Peyer's patch (tissue), 4 donors: ENCODE results near the gene PPP6R3.

Source experiments
- POLR2A ChIP-seq, 2 donors: fragments of 450-650 bp; IDR thresholded peaks; one replicate each; pipeline ENCODE4 v1.5.1; 2017; ENCODE audit warnings: antibody characterized with exemption in 2 of 2, mild to moderate bottlenecking in 2 of 2, moderate library complexity in 2 of 2
- TF ChIP-seq, protein P1 (sequence below), 6 experiments: fragments of 450-650 bp in 4 of 6; fragments of 200-600 bp in 2 of 6; sonication (generic) in 1 of 6; IDR thresholded peaks; one replicate each; pipeline ENCODE4 v1.5.1; 2017 to 2019; ENCODE audit warnings: antibody characterized with exemption in 6 of 6, mild to moderate bottlenecking in 3 of 6, moderate library complexity in 1 of 6

DNA sequence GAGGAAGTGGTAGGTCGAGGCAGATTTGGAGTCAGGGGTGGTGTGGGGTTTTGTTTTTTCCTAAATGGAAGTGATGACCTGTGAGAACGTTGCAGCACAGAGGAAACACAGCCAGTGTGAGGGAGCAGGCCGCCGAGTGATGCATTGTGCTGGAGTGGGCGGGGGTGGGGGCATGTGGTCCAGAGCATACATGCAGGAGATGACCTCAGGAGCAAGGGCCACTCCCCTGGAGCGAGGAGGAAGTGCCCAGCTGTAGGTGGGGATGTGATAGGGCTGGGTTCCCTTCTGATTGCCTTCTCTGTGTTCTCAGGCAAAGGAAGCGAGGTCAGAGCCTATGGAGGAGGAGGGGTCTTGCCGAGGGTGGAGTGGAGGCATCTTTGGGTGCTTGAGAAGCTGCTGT, 81.4 kb downstream of the PPP6R3 start:
- TF ChIP-seq, protein P1, sequence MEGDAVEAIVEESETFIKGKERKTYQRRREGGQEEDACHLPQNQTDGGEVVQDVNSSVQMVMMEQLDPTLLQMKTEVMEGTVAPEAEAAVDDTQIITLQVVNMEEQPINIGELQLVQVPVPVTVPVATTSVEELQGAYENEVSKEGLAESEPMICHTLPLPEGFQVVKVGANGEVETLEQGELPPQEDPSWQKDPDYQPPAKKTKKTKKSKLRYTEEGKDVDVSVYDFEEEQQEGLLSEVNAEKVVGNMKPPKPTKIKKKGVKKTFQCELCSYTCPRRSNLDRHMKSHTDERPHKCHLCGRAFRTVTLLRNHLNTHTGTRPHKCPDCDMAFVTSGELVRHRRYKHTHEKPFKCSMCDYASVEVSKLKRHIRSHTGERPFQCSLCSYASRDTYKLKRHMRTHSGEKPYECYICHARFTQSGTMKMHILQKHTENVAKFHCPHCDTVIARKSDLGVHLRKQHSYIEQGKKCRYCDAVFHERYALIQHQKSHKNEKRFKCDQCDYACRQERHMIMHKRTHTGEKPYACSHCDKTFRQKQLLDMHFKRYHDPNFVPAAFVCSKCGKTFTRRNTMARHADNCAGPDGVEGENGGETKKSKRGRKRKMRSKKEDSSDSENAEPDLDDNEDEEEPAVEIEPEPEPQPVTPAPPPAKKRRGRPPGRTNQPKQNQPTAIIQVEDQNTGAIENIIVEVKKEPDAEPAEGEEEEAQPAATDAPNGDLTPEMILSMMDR (IDR thresholded peaks at IDR 0.05): no peak
- TF ChIP-seq POLR2A (IDR thresholded peaks at IDR 0.05): no peak
